Measurements from ENCODE around the gene NXPE1. TPM values are rescaled to one million over a fixed set of nuclear protein-coding genes. Genes with fewer than 3 reads are reported as not detected.

NXPE1 gene
- total RNA-seq, 2 experiments from 2014 or later, result not detected

GRCh38 chr11:114522818-114523217, 36.9 kb downstream of the NXPE1 start:
- H3K9me3 Mint-ChIP-seq, result peaks cover 1% of the 10 kb centered on the region

GRCh38 chr11:114511538-114511937, 48.1 kb downstream of the NXPE1 start:
- Mint-ChIP-seq H3K27ac (no peak overlapping the region), H3K36me3 (no peaks in the 10 kb centered on the region), H3K4me1 (no peaks in the 10 kb centered on the region), H3K9me3 (no peaks in the 10 kb centered on the region), H3K27me3 (peaks cover 16% of the 10 kb centered on the region), H3K4me3 (no peak overlapping the region)
- DNase-seq (no peak), ATAC-seq (ENCODE audit: low read depth) (no peak)
- POLR2A ChIA-PET, result no interaction called here

More at GRCh38 chr11:114522818-114523217, 36.9 kb downstream of the NXPE1 start:
- H3K36me3 Mint-ChIP-seq, result no peaks in the 10 kb centered on the region
- no peak overlapping the region for H3K27ac Mint-ChIP-seq
- no peak overlapping the region for H3K4me3 Mint-ChIP-seq
- no peak for DNase-seq
- H3K27me3 Mint-ChIP-seq, result no peaks in the 10 kb centered on the region
- POLR2A ChIA-PET, result no interaction called here
- ATAC-seq (ENCODE audit: low read depth), result no peak
- no peaks in the 10 kb centered on the region for H3K4me1 Mint-ChIP-seq

DNA sequence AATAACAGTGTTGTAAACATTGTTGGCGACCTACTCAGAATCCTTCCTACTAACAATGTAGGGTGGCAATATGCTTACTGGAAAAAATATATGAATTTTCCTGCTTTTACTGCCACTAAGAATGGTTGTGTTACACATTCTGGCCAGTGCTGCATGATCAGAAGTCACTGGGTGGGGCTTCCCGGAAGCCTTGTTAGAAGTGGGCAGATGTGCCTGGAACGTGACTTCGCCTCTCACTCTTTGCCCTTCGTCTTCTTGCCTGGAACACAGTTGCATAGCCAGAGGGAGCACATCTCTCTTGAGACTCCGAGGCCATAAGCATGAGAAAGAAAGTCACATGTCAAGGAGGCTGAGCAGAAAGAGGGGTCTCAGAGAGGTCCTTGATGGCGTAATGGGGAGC, 48.6 kb downstream of the NXPE1 start:
- no peak for ATAC-seq (ENCODE audit: low read depth)
- Mint-ChIP-seq H3K4me1 (no peaks in the 10 kb centered on the region), H3K27me3 (peaks cover 19% of the 10 kb centered on the region), H3K27ac (no peak overlapping the region), H3K4me3 (no peak overlapping the region), H3K36me3 (no peaks in the 10 kb centered on the region), H3K9me3 (no peaks in the 10 kb centered on the region)
- POLR2A ChIA-PET, result no interaction called here
- no peak for DNase-seq

GRCh38 chr11:114501901-114502300, 57.8 kb downstream of the NXPE1 start:
- DNase-seq (no peak), ATAC-seq (ENCODE audit: low read depth) (no peak)
- Mint-ChIP-seq H3K27ac (no peak overlapping the region), H3K36me3 (no peaks in the 10 kb centered on the region), H3K9me3 (no peaks in the 10 kb centered on the region), H3K4me1 (no peaks in the 10 kb centered on the region), H3K4me3 (no peak overlapping the region), H3K27me3 (peaks cover 6% of the 10 kb centered on the region)
- POLR2A ChIA-PET, result no interaction called here

GRCh38 chr11:114499756-114500155, 59.9 kb downstream of the NXPE1 start:
- H3K4me1 Mint-ChIP-seq, result no peaks in the 10 kb centered on the region
- no peak overlapping the region for H3K4me3 Mint-ChIP-seq
- POLR2A ChIA-PET, result no interaction called here
- H3K27me3 Mint-ChIP-seq, result no peaks in the 10 kb centered on the region
- DNase-seq, result no peak
- ATAC-seq (ENCODE audit: low read depth), result no peak
- no peaks in the 10 kb centered on the region for H3K9me3 Mint-ChIP-seq
- H3K36me3 Mint-ChIP-seq, result no peaks in the 10 kb centered on the region
- no peak overlapping the region for H3K27ac Mint-ChIP-seq

GRCh38 chr11:114496915-114497314, 62.8 kb downstream of the NXPE1 start:
- POLR2A ChIA-PET, result no interaction called here
- Mint-ChIP-seq H3K9me3 (peaks cover 1% of the 10 kb centered on the region), H3K36me3 (no peaks in the 10 kb centered on the region), H3K4me3 (no peak overlapping the region), H3K4me1 (no peaks in the 10 kb centered on the region), H3K27me3 (no peaks in the 10 kb centered on the region), H3K27ac (no peak overlapping the region)
- DNase-seq, result no peak
- ATAC-seq (ENCODE audit: low read depth), result no peak

GRCh38 chr11:114483929-114484328, 75.8 kb downstream of the NXPE1 start:
- Mint-ChIP-seq H3K27me3 (no peaks in the 10 kb centered on the region), H3K4me3 (no peak overlapping the region), H3K27ac (no peak overlapping the region), H3K4me1 (no peaks in the 10 kb centered on the region), H3K9me3 (no peaks in the 10 kb centered on the region), H3K36me3 (no peaks in the 10 kb centered on the region)
- DNase-seq (no peak), ATAC-seq (ENCODE audit: low read depth) (no peak)
- POLR2A ChIA-PET, result no interaction called here

GRCh38 chr11:114482114-114482513, 77.6 kb downstream of the NXPE1 start:
- Mint-ChIP-seq H3K36me3 (no peaks in the 10 kb centered on the region), H3K4me1 (no peaks in the 10 kb centered on the region), H3K9me3 (no peaks in the 10 kb centered on the region), H3K4me3 (no peak overlapping the region), H3K27ac (no peak overlapping the region), H3K27me3 (peaks cover 2% of the 10 kb centered on the region)
- DNase-seq, result no peak
- POLR2A ChIA-PET, result no interaction called here
- no peak for ATAC-seq (ENCODE audit: low read depth)

DNA sequence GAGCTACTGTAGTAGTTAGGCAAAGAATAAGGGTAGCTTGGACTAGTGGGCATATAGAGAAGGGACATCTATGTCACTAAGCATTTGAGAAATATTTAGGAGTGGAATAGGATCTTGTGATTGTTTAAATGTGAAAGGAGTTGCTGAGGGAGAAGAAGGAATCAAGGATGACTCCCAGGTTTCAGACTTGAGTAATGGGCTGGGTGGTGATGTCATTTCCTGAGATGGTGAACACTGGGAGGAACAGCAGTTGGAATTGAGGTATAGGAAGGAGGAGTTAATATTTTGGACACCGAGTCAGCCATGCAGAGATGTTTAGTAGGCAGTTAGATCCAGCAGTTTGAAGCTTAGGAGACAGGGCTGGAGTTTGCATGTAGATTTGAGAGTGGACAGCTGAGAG, 80.3 kb downstream of the NXPE1 start:
- no peak overlapping the region for H3K27ac Mint-ChIP-seq
- no peak for ATAC-seq (ENCODE audit: low read depth)
- no peaks in the 10 kb centered on the region for H3K36me3 Mint-ChIP-seq
- H3K9me3 Mint-ChIP-seq, result no peaks in the 10 kb centered on the region
- no peak overlapping the region for H3K4me3 Mint-ChIP-seq
- peaks cover 6% of the 10 kb centered on the region for H3K27me3 Mint-ChIP-seq
- H3K4me1 Mint-ChIP-seq, result no peaks in the 10 kb centered on the region
- no peak for DNase-seq
- POLR2A ChIA-PET, result no interaction called here

DNA sequence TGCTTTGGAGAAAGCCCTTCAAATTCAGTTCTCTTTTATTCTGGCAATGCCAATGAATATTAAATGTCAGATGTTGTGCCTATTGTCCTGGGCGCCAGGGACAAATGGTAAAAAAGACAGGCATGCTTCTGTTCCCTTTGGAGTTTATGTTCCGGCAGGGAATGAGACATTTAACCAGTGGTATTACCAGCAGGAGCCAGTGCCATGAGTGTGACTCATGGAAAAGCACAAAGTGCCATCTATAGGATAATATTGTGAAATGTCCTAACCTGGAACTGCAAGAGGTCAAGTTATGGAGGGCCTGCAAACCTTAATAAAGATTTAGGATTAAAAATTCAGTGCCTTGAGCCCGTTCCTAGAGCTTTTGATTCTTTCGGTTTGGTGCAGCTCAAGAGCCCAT, 80.9 kb downstream of the NXPE1 start:
- H3K27ac Mint-ChIP-seq, result no peak overlapping the region
- POLR2A ChIA-PET, result no interaction called here
- no peaks in the 10 kb centered on the region for H3K9me3 Mint-ChIP-seq
- H3K4me3 Mint-ChIP-seq, result no peak overlapping the region
- ATAC-seq (ENCODE audit: low read depth) (no peak), DNase-seq (no peak)
- H3K27me3 Mint-ChIP-seq, result peaks cover 6% of the 10 kb centered on the region
- no peaks in the 10 kb centered on the region for H3K36me3 Mint-ChIP-seq
- no peaks in the 10 kb centered on the region for H3K4me1 Mint-ChIP-seq

- no peak for DNase-seq
- H3K27ac Mint-ChIP-seq, result no peak overlapping the region
- no peaks in the 10 kb centered on the region for H3K36me3 Mint-ChIP-seq
- no peak for ATAC-seq (ENCODE audit: low read depth)
- H3K4me3 Mint-ChIP-seq, result no peak overlapping the region
- no peaks in the 10 kb centered on the region for H3K4me1 Mint-ChIP-seq
- peaks cover 6% of the 10 kb centered on the region for H3K27me3 Mint-ChIP-seq
- H3K9me3 Mint-ChIP-seq, result no peaks in the 10 kb centered on the region
- POLR2A ChIA-PET, result no interaction called here
These were observed 81.7 kb downstream of the NXPE1 start for GRCh38 chr11:114478001-114478410.

DNA sequence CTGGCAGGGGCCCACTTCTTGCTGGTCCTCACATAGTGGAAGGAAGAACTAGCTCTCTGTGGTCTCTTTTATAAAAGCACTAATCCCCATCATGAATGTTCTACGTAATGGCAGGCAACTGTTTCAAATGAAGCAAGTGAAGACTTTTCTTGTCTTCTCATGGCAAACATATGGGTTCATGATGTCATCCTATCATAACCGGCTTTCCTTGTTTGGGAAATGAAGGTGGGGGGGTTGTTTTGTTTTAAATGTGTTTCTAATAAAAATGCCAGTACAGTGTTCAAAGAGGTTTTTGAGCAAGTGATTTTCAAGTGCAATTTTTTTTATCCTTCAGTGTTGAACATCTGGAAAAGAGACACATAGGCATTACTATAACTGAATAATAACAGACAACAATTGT, 87.0 kb downstream of the NXPE1 start:
- Mint-ChIP-seq H3K36me3 (no peaks in the 10 kb centered on the region), H3K27me3 (peaks cover 6% of the 10 kb centered on the region), H3K9me3 (peaks cover 2% of the 10 kb centered on the region), H3K27ac (no peak overlapping the region), H3K4me1 (no peaks in the 10 kb centered on the region), H3K4me3 (no peak overlapping the region)
- ATAC-seq (ENCODE audit: low read depth) (no peak), DNase-seq (no peak)
- POLR2A ChIA-PET, result no interaction called here

Other genes with a start within 250 kb of the NXPE1 start
- 10 to 100 TPM; 11.0 to 12.0 TPM for gene C11orf71, start 159.4 kb downstream of the NXPE1 start, total RNA-seq
- 10 to 100 TPM; 40.2 to 43.3 TPM for gene RBM7, start 159.2 kb downstream of the NXPE1 start, total RNA-seq
- gene REXO2, start 120.4 kb downstream of the NXPE1 start, total RNA-seq, result 10 to 100 TPM; 47.9 to 49.7 TPM
- not detected for gene NXPE4, start 35.9 kb upstream of the NXPE1 start, total RNA-seq
- not detected for gene NXPE2, start 118.6 kb upstream of the NXPE1 start, total RNA-seq

Measured in activated naive CD8-positive, alpha-beta T cell treated with anti-CD3 and anti-CD28 coated beads, Interleukin-2, amount 10 ng/mL, durations not matched to agents 7 days and 5 days (primary cell).